Heart right ventricle (tissue), 16 donors: ENCODE measurements around the gene KCNK18. TPM values are rescaled to one million over a fixed set of nuclear protein-coding genes. Genes with fewer than 3 reads are reported as not detected.

ENCODE experiments used
- ATAC-seq, 8 donors: fragments of 200-7000 bp; cut with Tn5 transposase; one replicate each; pipeline ENCODE4 v1.9.1; 2020; ENCODE audit warnings: mild to moderate bottlenecking in 8 of 8, moderate library complexity in 8 of 8, moderate number of reproducible peaks in 1 of 8
- DNase-seq, 2 donors: peaks; one replicate each; pipeline ENCODE4 v3.0.0-alpha.2; 2020
- H3K27ac ChIP-seq, 10 donors: fragments of 200-600 bp; sonication (generic) in 2 of 10; one replicate each; pipeline versions ENCODE4 v1.5.0 to v1.8.0; 2020 to 2022; ENCODE audit warnings: mild to moderate bottlenecking in 3 of 10
- H3K27me3 ChIP-seq, 7 donors: fragments of 200-600 bp; one replicate each; pipeline ENCODE4 v1.8.0; 2021 to 2022; ENCODE audit warnings: mild to moderate bottlenecking in 2 of 7
- H3K36me3 ChIP-seq, 9 donors: fragments of 200-600 bp; sonication (generic) in 1 of 9; one replicate each; pipeline versions ENCODE4 v1.5.0 to v1.8.0; 2020 to 2022; ENCODE audit warnings: mild to moderate bottlenecking in 2 of 9
- H3K4me1 ChIP-seq, 9 donors: fragments of 200-600 bp; sonication (generic) in 1 of 9; one replicate each; pipeline versions ENCODE4 v1.5.0 to v1.8.0; 2020 to 2022; ENCODE audit warnings: mild to moderate bottlenecking in 4 of 9
- H3K4me3 ChIP-seq, 10 donors: fragments of 200-600 bp; sonication (generic) in 2 of 10; one replicate each; pipeline versions ENCODE4 v1.5.0 to v1.8.0; 2020 to 2022; ENCODE audit warnings: mild to moderate bottlenecking in 7 of 10, moderate library complexity in 2 of 10
- H3K9me3 ChIP-seq, 11 donors: fragments of 200-600 bp in 10 of 11; sonication (generic) in 2 of 11; one replicate each; pipeline versions ENCODE4 v1.5.0 to v1.8.0; 2013 to 2022; ENCODE audit warnings: mild to moderate bottlenecking in 2 of 11, control low read depth in 1 of 11, moderate library complexity in 1 of 11
- WGBS, 2 donors: extraction: QIAGEN DNeasy Blood & Tissue Kit; methylation state at CpG; one replicate each; pipeline ENCODE4 v1.1.7; 2013; ENCODE audit warnings: inconsistent platforms in 1 of 2; 5-methylcytosine and 5-hydroxymethylcytosine counted together
- intact Hi-C, 10 donors: fragments of 100-400 bp; cut with DNase I; formaldehyde crosslinking; loops; one replicate each; pipeline versions ENCODE4 v1.11.1 to v1.14.2; 2022
- polyA plus RNA-seq, 2 donors: library from polyadenylated mRNA; stranded (reverse); fragments of 200-250 nt; gene quantifications; one replicate each; pipeline ENCODE4 v1.2.3, GENCODE V29; 2013
- total RNA-seq, 10 donors: library from RNA; stranded (reverse); fragmentation: NEBNext Ultra II Directional in 3 of 10; extraction: Animal tissue kit (Norgen Biotek cat#: 25700) in 3 of 10; gene quantifications; one replicate each; pipeline versions ENCODE4 v1.2.1 to v1.2.4, GENCODE V29; 2021 to 2023
- TF ChIP-seq, protein P1 (sequence below), 9 donors: fragments of 200-600 bp; sonication (generic) in 2 of 9; IDR thresholded peaks; one replicate each; pipeline versions ENCODE4 v1.5.0 to v1.8.0; 2021 to 2022; ENCODE audit warnings: antibody characterized with exemption in 9 of 9, mild to moderate bottlenecking in 5 of 9, moderate library complexity in 1 of 9
- donor health status: Arrhythmogenic right ventricular cardiomyopathy.
- donor health status: ischemic (EF 13 %, LVEDD 7.1; RV severe dilation, severe dysfunction).
- donor health status: healthy with polysubstance abuse.
- donor health status: DM: no; HTN: yes; CAD: no.
- donor health status: DM: no; HTN: no; CAD: no.
- donor health status: ischemic (EF 25% LVEDD 6.9; RV normal size, moderate dysfunction).
- donor health status: ischemic (EF 25% LVEDD 5.7; RV mildly dilated, moderate dysfunction).
- donor health status: healthy.
- donor health status: DM: yes; HTN: yes; CAD: no.
- donor health status: Ischemic cardiomyopathy.
- donor health status: ischemic (EF 35%, LVEDD 5.7; RV mildly dilated, moderate dysfunction).
- donor health status: nonischemic (EF 11% LVEDD 7.7; RV severe dilation, severe dysfunction).
- donor health status: DM: yes; HTN: yes; CAD: no.
- donor health status: PGD.
- donor health status: ischemic (EF 29% LVEDD 5.4; RV normal size, mild dysfunction).
- donor health status: nonischemic (EF 23%, LVEDD 6.1; RV moderate dilation, normal function).

The KCNK18 gene
- total and polyA plus RNA-seq, 12 donors: not detected

DNA sequence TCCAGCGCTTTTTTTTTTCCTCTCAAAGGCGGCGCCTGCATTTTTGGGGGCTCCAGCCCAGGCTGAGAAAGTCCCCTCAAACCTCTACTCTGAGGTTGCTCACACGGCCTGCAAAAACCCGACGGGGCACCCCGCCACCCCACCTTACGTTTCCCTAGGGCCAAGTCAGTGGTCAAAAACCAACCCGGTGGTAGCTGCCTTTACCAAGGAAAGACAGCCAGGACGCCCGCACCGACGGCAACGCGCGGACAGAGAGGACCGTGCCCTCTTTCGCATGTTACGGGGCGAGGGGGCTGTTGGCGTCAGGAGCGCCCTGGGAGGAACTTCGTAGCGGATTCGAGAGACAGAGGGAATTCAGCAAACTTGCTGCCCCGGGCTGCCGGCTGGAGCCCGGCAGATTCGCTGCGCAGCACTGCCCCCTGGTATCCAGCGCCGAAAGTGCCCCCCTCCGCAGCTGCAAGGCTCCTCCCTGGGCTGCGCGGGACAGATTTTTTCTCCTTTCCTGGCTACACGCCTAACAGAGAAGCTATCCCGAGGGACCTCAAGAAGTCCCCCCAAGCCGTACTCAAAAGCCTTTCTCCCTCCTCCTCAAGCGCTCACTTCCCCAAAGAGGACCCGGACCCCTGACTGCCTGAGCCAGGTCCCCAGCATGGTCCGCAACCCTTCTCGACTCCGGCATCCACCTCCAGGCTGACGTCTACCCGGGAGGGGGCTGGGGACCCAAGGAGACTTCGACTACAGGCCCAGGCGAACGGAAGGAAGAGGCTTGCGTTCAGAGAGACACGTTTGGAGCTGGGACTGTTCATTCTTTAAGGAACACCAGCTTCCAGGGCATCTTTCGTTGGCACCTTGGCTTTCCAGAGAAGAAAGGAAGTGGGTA is 31.5 kb upstream of the KCNK18 start:
- Histone ChIP-seq H3K4me3 (peak overlapping the region in 6 of 10 donors; percentile 23 to 44 (median 30)), H3K9me3 (no peaks in the 10 kb centered on the region), H3K27me3 (peaks cover 63 to 100% (median 100%) of the 10 kb centered on the region in 7 donors), H3K27ac (no peak overlapping the region), H3K4me1 (peaks cover 0 to 53% (median 32%) of the 10 kb centered on the region in 9 donors), H3K36me3 (no peaks in the 10 kb centered on the region)
- ATAC-seq (peak; percentile 50 to 80 (median 70)), DNase-seq (peak; percentile 13 to 42)
- intact Hi-C loops: loop anchor here in 4 of 10 donors (2.0 to 10.0 kb wide), 4 partner anchors 367 to 481 kb away; no protein-coding TSS in a partner anchor
- TF ChIP-seq, protein P1, sequence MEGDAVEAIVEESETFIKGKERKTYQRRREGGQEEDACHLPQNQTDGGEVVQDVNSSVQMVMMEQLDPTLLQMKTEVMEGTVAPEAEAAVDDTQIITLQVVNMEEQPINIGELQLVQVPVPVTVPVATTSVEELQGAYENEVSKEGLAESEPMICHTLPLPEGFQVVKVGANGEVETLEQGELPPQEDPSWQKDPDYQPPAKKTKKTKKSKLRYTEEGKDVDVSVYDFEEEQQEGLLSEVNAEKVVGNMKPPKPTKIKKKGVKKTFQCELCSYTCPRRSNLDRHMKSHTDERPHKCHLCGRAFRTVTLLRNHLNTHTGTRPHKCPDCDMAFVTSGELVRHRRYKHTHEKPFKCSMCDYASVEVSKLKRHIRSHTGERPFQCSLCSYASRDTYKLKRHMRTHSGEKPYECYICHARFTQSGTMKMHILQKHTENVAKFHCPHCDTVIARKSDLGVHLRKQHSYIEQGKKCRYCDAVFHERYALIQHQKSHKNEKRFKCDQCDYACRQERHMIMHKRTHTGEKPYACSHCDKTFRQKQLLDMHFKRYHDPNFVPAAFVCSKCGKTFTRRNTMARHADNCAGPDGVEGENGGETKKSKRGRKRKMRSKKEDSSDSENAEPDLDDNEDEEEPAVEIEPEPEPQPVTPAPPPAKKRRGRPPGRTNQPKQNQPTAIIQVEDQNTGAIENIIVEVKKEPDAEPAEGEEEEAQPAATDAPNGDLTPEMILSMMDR (IDR thresholded peaks at IDR 0.05): peak in 7 of 9 donors; percentile 36 to 67 (median 55)
- 2% methylated on average over 51 of the region's 51 CpGs for WGBS, 2 donors

DNA sequence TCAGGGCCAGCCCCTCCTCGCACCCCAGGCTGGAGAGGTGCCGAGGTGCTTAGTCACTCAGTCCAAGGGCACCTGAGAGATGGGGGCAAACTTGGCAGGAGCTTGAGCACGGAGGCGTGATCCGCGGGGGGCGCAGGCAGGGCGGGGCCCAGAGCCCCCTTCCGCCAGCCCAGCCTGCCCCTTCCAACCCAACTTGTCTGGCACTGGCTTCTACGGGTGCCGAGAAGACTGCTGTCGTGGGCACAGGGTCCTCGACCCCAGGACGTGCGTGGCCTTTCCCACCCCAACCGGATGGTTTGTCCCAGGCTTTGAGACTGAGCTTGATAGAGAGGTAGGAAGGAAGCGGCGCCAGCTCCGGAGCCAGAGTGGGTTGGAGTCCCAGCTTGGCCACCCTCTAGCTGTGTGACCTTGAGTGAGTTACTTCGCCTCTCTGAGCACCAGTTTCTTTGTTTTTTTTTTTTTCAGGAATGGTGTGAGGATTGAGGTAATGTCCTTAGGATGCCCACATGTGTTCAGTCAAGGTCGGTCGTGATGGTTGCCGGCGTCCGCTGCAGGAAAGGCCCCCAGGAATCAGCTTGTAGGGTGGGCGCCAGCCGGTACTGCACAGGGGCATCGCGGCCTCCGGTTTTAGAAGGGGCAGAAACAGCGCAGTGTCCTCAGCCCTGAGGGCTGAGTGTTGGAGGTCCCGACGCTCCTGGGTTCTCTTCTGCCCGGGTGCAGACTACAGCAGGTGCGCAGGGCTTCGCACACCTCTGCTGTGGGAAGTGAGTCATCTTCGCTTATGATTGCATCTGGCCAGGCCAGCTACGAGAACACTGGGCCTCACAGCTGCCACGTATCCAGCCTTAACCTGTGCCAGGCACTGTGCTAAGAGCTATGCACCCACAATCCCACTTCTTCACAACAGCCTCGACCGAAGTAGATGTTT is 30.6 kb upstream of the KCNK18 start:
- WGBS, 2 donors: 8 to 11% methylated on average over 41 of the region's 41 CpGs
- H3K27me3 ChIP-seq: peaks cover 56 to 100% (median 100%) of the 10 kb centered on the region in 7 donors
- H3K4me3 ChIP-seq: no peak overlapping the region
- no peaks in the 10 kb centered on the region for H3K36me3 ChIP-seq
- intact Hi-C loops: loop anchor here in 4 of 10 donors (2.0 to 10.0 kb wide), 4 partner anchors 368 to 482 kb away; no protein-coding TSS in a partner anchor
- DNase-seq (no peak), ATAC-seq (no peak)
- H3K4me1 ChIP-seq: peaks cover 0 to 53% (median 32%) of the 10 kb centered on the region in 9 donors
- no peaks in the 10 kb centered on the region for H3K9me3 ChIP-seq
- TF ChIP-seq, protein P1 (IDR thresholded peaks at IDR 0.05): no peak
- no peak overlapping the region for H3K27ac ChIP-seq

DNA sequence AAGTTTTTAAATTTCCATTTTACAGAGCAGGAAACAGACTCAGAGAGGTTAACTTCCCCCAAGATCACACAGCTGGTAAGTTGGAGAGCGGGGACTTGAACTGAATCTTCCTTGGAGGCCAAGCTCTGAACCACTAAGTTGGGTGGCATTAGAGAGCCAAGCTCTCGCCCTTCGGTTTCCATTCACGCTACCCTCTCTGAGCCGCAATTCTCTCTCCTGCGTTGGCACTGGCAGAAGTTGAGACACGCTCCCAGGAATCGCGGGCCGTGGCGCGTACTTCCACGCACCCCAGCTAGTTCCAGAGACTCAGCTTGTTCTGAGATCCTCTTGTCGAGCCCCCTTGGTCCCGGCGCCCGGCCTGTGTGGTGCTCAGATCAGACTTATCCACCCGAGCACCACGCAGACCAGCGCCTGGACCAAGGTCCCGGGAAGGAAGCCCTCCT is 29.9 kb upstream of the KCNK18 start:
- no peak for DNase-seq
- no peaks in the 10 kb centered on the region for H3K9me3 ChIP-seq
- H3K4me1 ChIP-seq: peaks cover 0 to 49% (median 28%) of the 10 kb centered on the region in 9 donors
- peaks cover 54 to 100% (median 100%) of the 10 kb centered on the region in 7 donors for H3K27me3 ChIP-seq
- H3K4me3 ChIP-seq: peak overlapping the region in 2 of 10 donors; percentile 19 to 31
- peak in 1 of 8 donors; percentile 17 for ATAC-seq
- intact Hi-C loops: loop anchor here in 4 of 10 donors (2.0 to 10.0 kb wide), 4 partner anchors 369 to 483 kb away; no protein-coding TSS in a partner anchor
- WGBS, 2 donors: 9% methylated on average over 21 of the region's 21 CpGs
- TF ChIP-seq, protein P1 (IDR thresholded peaks at IDR 0.05): no peak
- H3K36me3 ChIP-seq: no peaks in the 10 kb centered on the region
- no peak overlapping the region for H3K27ac ChIP-seq
